ENCODE measurements around the gene MYL6B.

MYL6B gene

GRCh38 chr12:56152132-56152755 lies at the start of gene MYL6B:
MYL6B (plus strand) TSS chr12:56152587; CDS start chr12:56153919, 1,332 bp downstream.
- no peak for FAIRE-seq
- TF ChIP-seq CTCF (IDR thresholded peaks at IDR 0.05; ENCODE audit: insufficient read depth, missing control alignments), result no peak
- peak; percentile 91 for DNase-seq (ENCODE audit: insufficient read length, low spot score)

GRCh38 chr12:56102683-56103065 lies 49.7 kb upstream of the MYL6B start:
- TF ChIP-seq CTCF (IDR thresholded peaks at IDR 0.05; ENCODE audit: insufficient read depth, missing control alignments), result no peak
- FAIRE-seq, result no peak

GRCh38 chr12:56103066-56103711 lies 49.2 kb upstream of the MYL6B start:
- DNase-seq (ENCODE audit: insufficient read length, low spot score), result no peak
- FAIRE-seq, result no peak
- no peak for TF ChIP-seq CTCF (IDR thresholded peaks at IDR 0.05; ENCODE audit: insufficient read depth, missing control alignments)

More at GRCh38 chr12:56102683-56103065, 49.7 kb upstream of the MYL6B start:
- no peak for DNase-seq (ENCODE audit: insufficient read length, low spot score)

GRCh38 chr12:56103823-56104108 lies 48.6 kb upstream of the MYL6B start:
- DNase-seq (ENCODE audit: insufficient read length, low spot score), result no peak
- no peak for FAIRE-seq
- TF ChIP-seq CTCF (IDR thresholded peaks at IDR 0.05; ENCODE audit: insufficient read depth, missing control alignments), result no peak

GRCh38 chr12:56104109-56104814 lies 48.1 kb upstream of the MYL6B start, which contains the start of gene PA2G4:
PA2G4 (plus strand) TSS chr12:56104559; CDS start chr12:56104738, 179 bp downstream.
- no peak for TF ChIP-seq CTCF (IDR thresholded peaks at IDR 0.05; ENCODE audit: insufficient read depth, missing control alignments)
- DNase-seq (ENCODE audit: insufficient read length, low spot score), result peak; percentile 80
- FAIRE-seq, result no peak

- FAIRE-seq, result no peak
- no peak for DNase-seq (ENCODE audit: insufficient read length, low spot score)
- TF ChIP-seq CTCF (IDR thresholded peaks at IDR 0.05; ENCODE audit: insufficient read depth, missing control alignments), result no peak
These were observed 47.4 kb upstream of the MYL6B start for GRCh38 chr12:56104815-56105608.

Measured in D721Med (cell line).